HCT116 (cell line): ENCODE data around the gene CD28. TPM values are rescaled to one million over a fixed set of nuclear protein-coding genes. Genes with fewer than 3 reads are reported as not detected.

Experiments
- ATAC-seq: fragments of 200-7000 bp; cut with Tn5 transposase; 2 replicates; pipeline ENCODE4 v1.9.1; 2020; ENCODE audit warnings: mild to moderate bottlenecking, moderate library complexity
- BruUV-seq: library from RNA; stranded (reverse); fragments of 400-500 nt; replicated peaks from 2 replicates; lab custom pipeline; 2021; lab: Mats Ljungman, UMichigan
- CTCF ChIA-PET: fragments of 300-600 bp; sonication (Branson Sonifier 250); formaldehyde crosslinking; loops from one replicate; lab custom pipeline; 2021; ENCODE audit warnings: antibody characterized with exemption; lab: Charles Lee
- POLR2A ChIA-PET: fragments of 300-600, 350-600 bp; sonication (Branson Sonifier 250); formaldehyde crosslinking; loops from one replicate; lab custom pipeline; 2021; ENCODE audit warnings: antibody characterized with exemption; lab: Charles Lee
- RAD21 ChIA-PET, 2 experiments: fragments of 300-600 bp; sonication (Branson Sonifier 250); formaldehyde crosslinking; loops; one replicate each; lab custom pipeline; 2023; ENCODE audit warnings: low total read pairs in 2 of 2; ENCODE audit not compliant: uncharacterized antibody in 2 of 2, unreplicated experiment in 2 of 2, low non-redundant PET in 1 of 2; lab: Charles Lee
- DNase-seq: peaks from one replicate; pipeline ENCODE4 v3.0.0-alpha.2; 2010; ENCODE audit warnings: low read depth, low spot score
- H2AFZ ChIP-seq: fragments of 200-600 bp; shearing (Covaris generic), sonication (generic); 2 replicates; pipeline ENCODE4 v1.6.1; 2017; ENCODE audit warnings: low read depth, mixed run types, mixed read lengths, antibody characterized with exemption, low read length; ENCODE audit not compliant: poor library complexity, severe bottlenecking
- H3K27ac ChIP-seq: 2 replicates; pipeline ENCODE4 v1.5.1; 2012; ENCODE audit warnings: low read depth, low read length
- H3K27me3 ChIP-seq: fragments of 200-600 bp; sonication (generic); 2 replicates; pipeline ENCODE4 v1.6.1; 2016; ENCODE audit warnings: mixed run types, low read length, mixed read lengths; ENCODE audit not compliant: insufficient read depth
- H3K36me3 ChIP-seq, 2 experiments: fragments of 200-500 bp in 1 of 2; fragments of 200-600 bp in 1 of 2; sonication (Bioruptor generic) in 1 of 2; sonication (generic) in 1 of 2; 2 replicates each; pipeline versions ENCODE4 v1.5.1 to v1.6.1; 2014 to 2016; ENCODE audit warnings: low read length in 2 of 2, inconsistent platforms in 1 of 2, mixed read lengths in 1 of 2, mixed run types in 1 of 2; ENCODE audit not compliant: insufficient read depth in 2 of 2, control insufficient read depth in 1 of 2
- H3K4me1 ChIP-seq, 2 experiments: fragments of 200-600 bp in 1 of 2; sonication (generic) in 1 of 2; 2 replicates each; pipeline versions ENCODE4 v1.5.1 to v1.6.1; 2012 to 2017; ENCODE audit warnings: low read length in 2 of 2, inconsistent platforms in 1 of 2, mild to moderate bottlenecking in 1 of 2, mixed read lengths in 1 of 2, mixed run types in 1 of 2, moderate library complexity in 1 of 2; ENCODE audit not compliant: insufficient read depth in 2 of 2, control insufficient read depth in 1 of 2
- H3K4me2 ChIP-seq: fragments of 200-600 bp; sonication (generic); 2 replicates; pipeline ENCODE4 v1.6.1; 2017; ENCODE audit warnings: mixed run types, low read length, mixed read lengths
- H3K4me3 ChIP-seq, 2 experiments: fragments of 200-600 bp in 1 of 2; sonication (generic) in 1 of 2; replicated peaks in 1 of 2; 2 replicates each; pipeline ENCODE4 v1.5.1; 2011 to 2016; ENCODE audit warnings: low read length in 2 of 2, control low read depth in 1 of 2, low read depth in 1 of 2, mild to moderate bottlenecking in 1 of 2, mixed read lengths in 1 of 2, mixed run types in 1 of 2
- H3K79me2 ChIP-seq: fragments of 200-600 bp; sonication (generic); 2 replicates; pipeline ENCODE4 v1.6.1; 2017; ENCODE audit warnings: mild to moderate bottlenecking, mixed run types, low read length, moderate library complexity, mixed read lengths; ENCODE audit not compliant: insufficient read depth
- H3K9ac ChIP-seq: fragments of 200-600 bp; sonication (generic); 2 replicates; pipeline ENCODE4 v1.6.1; 2016; ENCODE audit warnings: low read length, mixed read lengths
- H3K9me2 ChIP-seq: fragments of 200-600 bp; sonication (generic), shearing (Covaris generic); 2 replicates; pipeline ENCODE4 v1.6.1; 2017; ENCODE audit warnings: mixed run types, mild to moderate bottlenecking, moderate library complexity; ENCODE audit not compliant: insufficient read depth
- H3K9me3 ChIP-seq, 2 experiments: fragments of 200-500 bp in 1 of 2; fragments of 200-600 bp in 1 of 2; sonication (Bioruptor generic) in 1 of 2; sonication (generic) in 1 of 2; 2 replicates each; pipeline ENCODE4 v1.6.1; 2014 to 2017; ENCODE audit warnings: low read length in 2 of 2, mixed read lengths in 2 of 2, inconsistent platforms in 1 of 2, low read depth in 1 of 2, mild to moderate bottlenecking in 1 of 2, mixed run types in 1 of 2, moderate library complexity in 1 of 2; ENCODE audit not compliant: control insufficient read depth in 1 of 2, insufficient read depth in 1 of 2
- H4K20me1 ChIP-seq: fragments of 200-600 bp; sonication (generic), shearing (Covaris generic); 2 replicates; pipeline ENCODE4 v1.6.1; 2017; ENCODE audit warnings: mixed run types, mild to moderate bottlenecking, moderate library complexity; ENCODE audit not compliant: insufficient read depth
- CBX3 ChIP-seq: IDR thresholded peaks from 2 replicates; pipeline ENCODE4 v1.6.1; 2012; ENCODE audit warnings: low read depth
- CEBPB ChIP-seq: IDR thresholded peaks from 2 replicates; pipeline ENCODE4 v1.6.1; 2012; ENCODE audit warnings: low read depth
- EGR1 ChIP-seq: IDR thresholded peaks from 2 replicates; pipeline ENCODE4 v1.6.1; 2012; ENCODE audit warnings: low read depth
- EZH2 ChIP-seq: fragments of 200-600 bp; sonication (generic); IDR thresholded peaks from 2 replicates; pipeline ENCODE4 v1.6.1; 2017; ENCODE audit warnings: antibody characterized with exemption, mixed run types
- EZH2phosphoT487 ChIP-seq: fragments of 200-600 bp; IDR thresholded peaks from 2 replicates; pipeline ENCODE4 v1.6.1; 2018; ENCODE audit warnings: antibody characterized with exemption, borderline replicate concordance
- POLR2A ChIP-seq: IDR thresholded peaks from 2 replicates; pipeline ENCODE4 v1.7.0; 2011; ENCODE audit warnings: borderline replicate concordance; ENCODE audit not compliant: insufficient read depth, insufficient read length; ENCODE audit errors: extremely low read depth
- RAD21 ChIP-seq: IDR thresholded peaks from 2 replicates; pipeline ENCODE4 v1.6.1; 2012; ENCODE audit warnings: low read depth, mild to moderate bottlenecking
- SRF ChIP-seq: IDR thresholded peaks from 2 replicates; pipeline ENCODE4 v1.6.1; 2012; ENCODE audit warnings: low read depth
- YY1 ChIP-seq: IDR thresholded peaks from 2 replicates; pipeline ENCODE4 v1.6.1; 2011; ENCODE audit warnings: low read length, low read depth, moderate library complexity, mild to moderate bottlenecking; ENCODE audit not compliant: insufficient replicate concordance; ENCODE audit errors: extremely low read depth
- ZFX ChIP-seq: fragments of 450-650 bp; IDR thresholded peaks from 2 replicates; pipeline ENCODE4 v1.6.1; 2017
- ZNF274 ChIP-seq: fragments of 200-500 bp; sonication (Bioruptor generic); IDR thresholded peaks from 2 replicates; pipeline ENCODE4 v1.6.1; 2014; ENCODE audit warnings: mild to moderate bottlenecking, low read depth, low read length, inconsistent platforms
- intact Hi-C: fragments of 100-400 bp; cut with micrococcal nuclease; formaldehyde crosslinking; loops from 2 replicates; pipeline ENCODE4 v1.10.0; 2022
- total RNA-seq: library from RNA; stranded (reverse); gene quantifications from one replicate; pipeline ENCODE4 v1.2.1, GENCODE V29; 2021; ENCODE audit not compliant: unreplicated experiment
- TF ChIP-seq, protein P1 (sequence below), 3 experiments: fragments of 200-600 bp in 1 of 3; sonication (generic) in 1 of 3; IDR thresholded peaks in 2 of 3; conservative IDR thresholded peaks in 1 of 3; 2 replicates each; pipeline ENCODE4 v1.5.1; 2012 to 2017; ENCODE audit warnings: low read depth in 2 of 3, low read length in 2 of 3, antibody characterized with exemption in 1 of 3, borderline replicate concordance in 1 of 3, control low read depth in 1 of 3, mild to moderate bottlenecking in 1 of 3, mixed read lengths in 1 of 3, mixed run types in 1 of 3, moderate library complexity in 1 of 3; ENCODE audit not compliant: insufficient read depth in 1 of 3
- TF ChIP-seq, protein P2 (sequence below): IDR thresholded peaks from 2 replicates; pipeline ENCODE4 v1.6.1; 2012
- TF ChIP-seq, protein P3 (sequence below): IDR thresholded peaks from 2 replicates; pipeline ENCODE4 v1.6.1; 2012; ENCODE audit warnings: low read depth
- TF ChIP-seq, protein P4 (sequence below): IDR thresholded peaks from 2 replicates; pipeline ENCODE4 v1.6.1; 2011; ENCODE audit warnings: mild to moderate bottlenecking, low read length, moderate library complexity; ENCODE audit not compliant: insufficient replicate concordance; ENCODE audit errors: extremely low read depth

The CD28 gene
- total RNA-seq, 1 experiment from 2014 or later = 0.37 TPM

DNA sequence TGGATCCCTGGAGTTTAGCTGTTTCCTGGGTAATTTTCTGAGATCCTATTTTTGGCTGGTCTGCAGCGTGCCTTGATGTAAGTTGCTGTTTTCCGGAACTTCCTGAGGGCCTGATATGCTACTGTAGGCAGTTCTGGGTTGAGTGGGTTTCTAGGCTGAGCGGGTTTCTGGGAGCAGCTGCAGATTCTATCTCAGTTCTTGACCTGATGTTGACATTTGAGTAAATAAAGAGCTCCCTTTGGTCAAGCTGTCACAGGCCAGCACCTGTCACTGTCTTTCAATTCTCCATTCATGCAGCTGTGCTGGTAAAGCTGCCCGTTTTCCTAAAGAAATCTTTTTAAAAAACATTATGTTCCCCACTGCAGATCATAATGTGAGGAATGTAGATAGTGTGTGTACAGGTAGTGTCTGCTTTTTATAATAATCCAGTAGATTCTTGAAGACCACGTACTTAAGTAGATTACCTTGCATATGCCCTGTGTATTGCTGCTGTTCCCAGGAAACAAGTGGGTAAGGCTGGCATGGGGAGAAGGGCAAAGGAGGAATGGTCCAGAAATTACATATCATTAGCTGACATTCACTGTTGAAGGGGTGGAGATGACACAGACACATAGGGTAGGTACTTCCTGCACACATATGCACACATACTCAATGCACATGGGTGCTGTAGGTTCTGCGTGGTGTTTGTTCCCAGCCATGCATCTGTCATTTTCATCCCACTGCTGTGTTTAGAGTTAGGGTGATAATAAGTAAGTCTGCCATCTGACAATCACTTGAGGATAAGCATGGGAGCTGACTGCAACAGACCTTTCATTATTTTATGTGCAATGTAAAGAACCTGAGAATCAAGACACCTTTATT lies 25.9 kb downstream of the CD28 start:
- no peak overlapping the region for H2AFZ ChIP-seq
- H3K4me2 ChIP-seq = no peak overlapping the region
- intact Hi-C loops = no loop called here
- ChIA-PET POLR2A (no interaction called here), RAD21 (no interaction called here), CTCF (interaction anchor here (1.4 kb wide), 1 partner anchor 11 kb away, joined by 3 read pairs; no protein-coding TSS in a partner anchor)
- no peaks in the 10 kb centered on the region for H3K36me3 ChIP-seq
- no peak overlapping the region for H3K9ac ChIP-seq
- no TSS peak for BruUV-seq
- H3K9me2 ChIP-seq = no peaks in the 10 kb centered on the region
- no peak overlapping the region for H3K4me3 ChIP-seq
- no peak overlapping the region for H3K27ac ChIP-seq
- no peaks in the 10 kb centered on the region for H3K79me2 ChIP-seq
- TF ChIP-seq YY1 (no peak), SRF (no peak), CBX3 (no peak), EGR1 (no peak), POLR2A (no peak), ZFX (no peak), EZH2phosphoT487 (no peak), EZH2 (no peak), CEBPB (no peak), RAD21 (no peak), ZNF274 (no peak)
- TF ChIP-seq, protein P1, sequence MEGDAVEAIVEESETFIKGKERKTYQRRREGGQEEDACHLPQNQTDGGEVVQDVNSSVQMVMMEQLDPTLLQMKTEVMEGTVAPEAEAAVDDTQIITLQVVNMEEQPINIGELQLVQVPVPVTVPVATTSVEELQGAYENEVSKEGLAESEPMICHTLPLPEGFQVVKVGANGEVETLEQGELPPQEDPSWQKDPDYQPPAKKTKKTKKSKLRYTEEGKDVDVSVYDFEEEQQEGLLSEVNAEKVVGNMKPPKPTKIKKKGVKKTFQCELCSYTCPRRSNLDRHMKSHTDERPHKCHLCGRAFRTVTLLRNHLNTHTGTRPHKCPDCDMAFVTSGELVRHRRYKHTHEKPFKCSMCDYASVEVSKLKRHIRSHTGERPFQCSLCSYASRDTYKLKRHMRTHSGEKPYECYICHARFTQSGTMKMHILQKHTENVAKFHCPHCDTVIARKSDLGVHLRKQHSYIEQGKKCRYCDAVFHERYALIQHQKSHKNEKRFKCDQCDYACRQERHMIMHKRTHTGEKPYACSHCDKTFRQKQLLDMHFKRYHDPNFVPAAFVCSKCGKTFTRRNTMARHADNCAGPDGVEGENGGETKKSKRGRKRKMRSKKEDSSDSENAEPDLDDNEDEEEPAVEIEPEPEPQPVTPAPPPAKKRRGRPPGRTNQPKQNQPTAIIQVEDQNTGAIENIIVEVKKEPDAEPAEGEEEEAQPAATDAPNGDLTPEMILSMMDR (IDR thresholded peaks at IDR 0.05 in 2 of 3, conservative IDR thresholded peaks at IDR 0.05 in 1 of 3; ENCODE audit: borderline replicate concordance in 1 of 3, insufficient read depth in 1 of 3, low read depth in 2 of 3, low read length in 2 of 3) = no peak
- TF ChIP-seq, protein P2, sequence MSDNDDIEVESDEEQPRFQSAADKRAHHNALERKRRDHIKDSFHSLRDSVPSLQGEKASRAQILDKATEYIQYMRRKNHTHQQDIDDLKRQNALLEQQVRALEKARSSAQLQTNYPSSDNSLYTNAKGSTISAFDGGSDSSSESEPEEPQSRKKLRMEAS = no peak
- TF ChIP-seq, protein P3, sequence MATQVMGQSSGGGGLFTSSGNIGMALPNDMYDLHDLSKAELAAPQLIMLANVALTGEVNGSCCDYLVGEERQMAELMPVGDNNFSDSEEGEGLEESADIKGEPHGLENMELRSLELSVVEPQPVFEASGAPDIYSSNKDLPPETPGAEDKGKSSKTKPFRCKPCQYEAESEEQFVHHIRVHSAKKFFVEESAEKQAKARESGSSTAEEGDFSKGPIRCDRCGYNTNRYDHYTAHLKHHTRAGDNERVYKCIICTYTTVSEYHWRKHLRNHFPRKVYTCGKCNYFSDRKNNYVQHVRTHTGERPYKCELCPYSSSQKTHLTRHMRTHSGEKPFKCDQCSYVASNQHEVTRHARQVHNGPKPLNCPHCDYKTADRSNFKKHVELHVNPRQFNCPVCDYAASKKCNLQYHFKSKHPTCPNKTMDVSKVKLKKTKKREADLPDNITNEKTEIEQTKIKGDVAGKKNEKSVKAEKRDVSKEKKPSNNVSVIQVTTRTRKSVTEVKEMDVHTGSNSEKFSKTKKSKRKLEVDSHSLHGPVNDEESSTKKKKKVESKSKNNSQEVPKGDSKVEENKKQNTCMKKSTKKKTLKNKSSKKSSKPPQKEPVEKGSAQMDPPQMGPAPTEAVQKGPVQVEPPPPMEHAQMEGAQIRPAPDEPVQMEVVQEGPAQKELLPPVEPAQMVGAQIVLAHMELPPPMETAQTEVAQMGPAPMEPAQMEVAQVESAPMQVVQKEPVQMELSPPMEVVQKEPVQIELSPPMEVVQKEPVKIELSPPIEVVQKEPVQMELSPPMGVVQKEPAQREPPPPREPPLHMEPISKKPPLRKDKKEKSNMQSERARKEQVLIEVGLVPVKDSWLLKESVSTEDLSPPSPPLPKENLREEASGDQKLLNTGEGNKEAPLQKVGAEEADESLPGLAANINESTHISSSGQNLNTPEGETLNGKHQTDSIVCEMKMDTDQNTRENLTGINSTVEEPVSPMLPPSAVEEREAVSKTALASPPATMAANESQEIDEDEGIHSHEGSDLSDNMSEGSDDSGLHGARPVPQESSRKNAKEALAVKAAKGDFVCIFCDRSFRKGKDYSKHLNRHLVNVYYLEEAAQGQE = no peak
- TF ChIP-seq, protein P4, sequence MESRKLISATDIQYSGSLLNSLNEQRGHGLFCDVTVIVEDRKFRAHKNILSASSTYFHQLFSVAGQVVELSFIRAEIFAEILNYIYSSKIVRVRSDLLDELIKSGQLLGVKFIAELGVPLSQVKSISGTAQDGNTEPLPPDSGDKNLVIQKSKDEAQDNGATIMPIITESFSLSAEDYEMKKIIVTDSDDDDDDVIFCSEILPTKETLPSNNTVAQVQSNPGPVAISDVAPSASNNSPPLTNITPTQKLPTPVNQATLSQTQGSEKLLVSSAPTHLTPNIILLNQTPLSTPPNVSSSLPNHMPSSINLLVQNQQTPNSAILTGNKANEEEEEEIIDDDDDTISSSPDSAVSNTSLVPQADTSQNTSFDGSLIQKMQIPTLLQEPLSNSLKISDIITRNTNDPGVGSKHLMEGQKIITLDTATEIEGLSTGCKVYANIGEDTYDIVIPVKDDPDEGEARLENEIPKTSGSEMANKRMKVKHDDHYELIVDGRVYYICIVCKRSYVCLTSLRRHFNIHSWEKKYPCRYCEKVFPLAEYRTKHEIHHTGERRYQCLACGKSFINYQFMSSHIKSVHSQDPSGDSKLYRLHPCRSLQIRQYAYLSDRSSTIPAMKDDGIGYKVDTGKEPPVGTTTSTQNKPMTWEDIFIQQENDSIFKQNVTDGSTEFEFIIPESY = no peak
- no peaks in the 10 kb centered on the region for H4K20me1 ChIP-seq
- ATAC-seq (no peak), DNase-seq (no peak)
- H3K27me3 ChIP-seq = no peaks in the 10 kb centered on the region
- no peaks in the 10 kb centered on the region for H3K9me3 ChIP-seq
- H3K4me1 ChIP-seq = no peaks in the 10 kb centered on the region
